ENCODE measurements around the gene ALOXE3.
"Not testable (repeated sequence)": the region's sequence is repeated elsewhere in the genome, so short reads cannot be mapped to it uniquely, and the experiment has no call there.

The ALOXE3 gene

DNA sequence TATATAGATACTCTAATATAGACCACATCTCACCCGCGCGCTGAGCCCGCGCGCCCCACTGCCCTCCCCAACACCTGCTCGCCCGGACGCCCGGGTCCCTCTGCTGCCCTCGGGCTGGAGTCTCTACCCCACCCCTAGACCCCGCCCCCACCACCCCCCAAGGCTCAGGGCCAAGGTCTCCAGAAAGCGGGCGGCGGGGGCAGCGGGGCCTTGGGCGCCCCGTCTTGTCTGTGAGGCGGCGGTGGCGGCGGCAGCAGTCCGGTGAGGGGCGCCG, 3.0 kb upstream of the ALOXE3 start:
- DNase-seq, result no peak

DNA sequence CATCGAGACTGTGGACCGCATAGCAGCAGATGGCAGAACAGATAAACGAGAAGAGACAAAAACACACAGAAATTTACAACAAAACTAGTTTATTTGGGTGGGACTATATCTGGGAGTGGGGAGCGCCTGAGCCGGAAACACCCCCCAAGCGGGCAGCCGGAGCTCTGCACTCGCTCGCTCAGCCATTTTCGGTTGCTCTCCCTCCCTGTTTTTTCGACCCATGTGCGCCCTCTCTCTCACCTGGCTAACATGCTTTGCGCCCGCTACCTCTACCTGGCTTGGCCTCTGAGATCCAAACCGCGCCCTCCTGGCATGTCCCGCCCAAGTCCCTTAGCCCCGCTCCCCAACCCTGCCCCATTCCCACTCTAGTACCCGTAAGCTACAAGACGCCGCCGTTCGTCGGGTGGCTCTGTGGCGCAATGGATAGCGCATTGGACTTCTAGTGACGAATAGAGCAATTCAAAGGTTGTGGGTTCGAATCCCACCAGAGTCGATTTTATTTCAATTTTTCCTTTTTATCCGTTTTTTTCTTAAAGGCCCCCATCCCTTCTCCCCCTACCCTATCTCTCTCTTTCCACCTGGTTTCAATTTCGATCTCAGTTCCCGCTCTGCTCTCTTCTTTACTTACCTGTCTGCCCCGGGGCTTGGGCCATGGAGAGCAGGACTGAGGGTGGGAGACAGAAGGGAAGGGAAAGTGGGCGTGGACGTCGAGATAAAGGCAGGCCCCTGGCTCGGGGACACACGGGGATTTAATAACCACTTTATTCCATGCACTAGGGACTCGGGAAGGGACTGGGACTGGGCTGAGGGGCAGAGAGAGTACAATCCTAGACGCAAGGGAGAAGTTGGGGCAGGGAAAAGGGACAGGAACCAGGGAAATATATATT, 2.4 kb upstream of the ALOXE3 start:
- DNase-seq, result no peak

DNA sequence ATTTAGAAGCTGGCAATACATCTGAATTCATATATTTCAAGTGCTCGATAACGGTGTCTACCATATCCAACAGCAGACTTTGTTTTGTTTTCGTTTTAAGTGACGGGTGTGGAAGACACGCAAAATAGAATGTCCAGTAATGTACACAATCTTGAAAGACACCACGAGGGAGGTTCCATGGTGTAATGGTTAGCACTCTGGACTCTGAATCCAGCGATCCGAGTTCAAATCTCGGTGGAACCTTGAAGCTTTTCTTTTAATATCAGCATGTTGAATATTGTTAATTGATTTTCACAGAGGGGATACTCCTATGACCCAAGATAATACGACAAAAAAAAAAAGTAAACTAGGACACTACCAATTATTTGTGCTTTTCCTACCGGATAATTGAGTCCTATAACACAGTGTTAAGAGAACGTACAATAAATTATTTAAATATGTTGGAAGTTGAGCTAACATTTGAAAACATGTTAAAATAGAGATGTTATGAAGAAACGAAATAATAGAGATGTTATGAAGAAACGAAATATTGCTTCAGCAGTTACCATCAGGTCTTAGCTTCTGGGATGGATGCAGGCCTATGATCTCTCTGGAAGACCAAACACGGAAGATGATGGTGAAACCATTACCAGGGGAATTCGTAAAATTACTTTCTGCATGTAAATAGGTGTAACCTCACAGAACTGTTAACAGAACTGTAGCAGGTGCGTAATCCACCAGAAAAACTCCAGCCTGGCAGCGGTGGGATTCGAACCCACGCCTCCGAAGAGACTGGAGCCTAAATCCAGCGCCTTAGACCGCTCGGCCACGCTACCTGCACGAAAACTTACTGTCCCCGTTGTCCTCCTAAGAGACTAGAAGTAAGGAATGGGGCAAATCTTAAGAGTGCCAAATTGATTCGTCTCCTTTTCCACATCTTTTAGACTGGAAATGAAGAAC, 1.5 kb upstream of the ALOXE3 start:
- no peak for DNase-seq

DNA sequence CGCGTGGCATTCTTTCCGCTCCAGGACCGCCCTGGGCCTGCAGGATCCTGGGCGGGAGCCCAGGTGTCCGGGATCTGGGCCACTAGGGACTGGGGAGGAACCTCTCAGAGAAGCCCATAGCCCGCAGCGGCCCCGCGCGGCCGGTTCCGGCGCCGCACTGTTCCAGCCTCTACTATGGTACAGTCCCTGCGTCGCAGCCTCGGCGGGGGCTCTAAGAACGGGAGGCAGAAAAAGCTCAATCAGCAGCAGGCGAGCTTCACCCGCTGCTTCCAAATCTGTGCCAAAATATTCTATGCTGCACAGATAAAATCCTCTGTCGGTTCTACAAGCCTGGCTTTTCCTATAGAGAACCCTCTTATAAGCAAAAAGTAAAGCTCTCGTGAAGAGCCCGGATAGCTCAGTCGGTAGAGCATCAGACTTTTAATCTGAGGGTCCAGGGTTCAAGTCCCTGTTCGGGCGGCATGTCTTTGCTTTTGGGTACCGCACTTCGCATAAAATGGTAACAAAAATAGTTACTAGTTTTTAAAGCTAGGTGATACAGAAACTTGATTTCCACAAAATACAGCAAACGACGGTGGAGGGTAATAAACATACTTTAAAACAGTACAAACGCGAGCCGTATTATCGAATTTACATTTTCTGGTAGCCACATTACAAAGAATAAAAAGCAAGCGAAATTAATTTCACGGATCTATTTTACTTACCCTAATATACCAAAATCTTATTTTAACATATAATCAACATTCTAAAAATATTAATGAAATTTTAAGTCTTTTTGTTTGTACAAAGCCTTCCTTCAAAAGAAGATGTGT, 661 bp upstream of the ALOXE3 start:
- no peak for DNase-seq

DNA sequence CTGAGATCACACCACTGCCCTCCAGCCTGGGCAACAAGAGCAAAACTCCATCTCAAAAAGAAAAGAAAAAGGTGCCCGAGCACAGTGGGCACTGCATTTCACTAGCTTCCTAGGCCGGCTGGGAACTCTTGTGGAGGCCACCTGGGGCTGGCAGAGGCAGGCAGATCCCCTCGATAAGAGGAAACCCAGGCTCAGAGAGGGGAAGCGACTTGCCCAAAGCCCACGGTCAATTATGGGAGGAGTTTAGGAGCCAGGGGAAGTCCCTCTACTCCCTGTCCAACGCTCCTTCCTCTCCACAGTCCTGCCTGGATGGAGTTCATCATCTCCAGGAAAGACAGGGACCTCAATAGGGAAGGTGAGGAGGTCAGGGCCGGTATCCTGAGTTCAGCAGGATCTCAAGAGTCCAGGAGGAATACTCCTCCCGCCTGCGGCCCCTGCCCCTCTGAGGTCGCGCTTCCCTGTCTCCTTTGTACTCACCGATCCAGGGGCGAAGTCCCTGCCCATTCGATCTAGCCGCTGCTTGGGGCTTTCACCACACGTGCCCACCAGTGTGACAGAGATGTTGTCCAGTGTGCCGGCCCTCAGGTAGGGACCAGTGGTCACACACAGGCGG, 841 bp downstream of the ALOXE3 start:
- no peak for DNase-seq

DNA sequence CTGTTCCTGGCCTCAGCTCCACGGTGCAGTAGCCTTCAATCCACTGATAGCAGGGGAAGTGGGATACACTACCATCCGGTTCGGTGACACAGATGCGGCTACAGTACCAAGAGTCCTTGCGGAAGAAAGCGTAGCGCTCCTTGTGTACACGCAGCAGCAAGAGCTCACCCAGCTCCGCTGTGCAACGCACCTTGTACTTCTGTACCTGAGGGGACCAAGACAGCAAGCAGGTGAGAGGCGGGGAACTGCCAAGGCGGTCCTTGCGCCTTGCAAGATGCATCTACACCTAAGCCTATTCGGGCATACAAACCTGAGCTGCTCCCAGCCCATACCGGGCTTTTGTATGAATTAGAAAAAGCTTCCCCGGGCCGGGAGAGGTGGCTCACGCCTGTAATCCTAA, 1.5 kb downstream of the ALOXE3 start:
- DNase-seq, result no peak

DNA sequence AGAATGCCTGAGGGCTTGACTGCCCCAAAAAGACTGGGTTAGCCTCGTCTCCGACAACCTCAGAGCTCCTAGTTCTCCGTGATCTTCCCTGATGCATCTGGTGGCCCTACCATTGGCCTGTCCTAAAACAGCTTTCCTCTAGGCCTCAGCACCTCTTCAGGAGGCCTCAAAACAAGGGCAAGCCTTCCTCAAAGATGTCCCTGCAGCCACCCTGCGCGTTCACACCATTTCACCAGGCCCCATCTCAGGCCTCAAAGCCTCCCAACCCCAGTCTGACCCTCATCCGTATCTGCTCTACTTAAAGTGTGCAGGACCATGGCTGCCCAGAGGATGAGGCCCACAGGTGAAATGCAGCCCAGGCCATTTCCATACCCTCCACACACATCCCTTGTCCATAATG, 7.4 kb downstream of the ALOXE3 start:
- no peak for DNase-seq

DNA sequence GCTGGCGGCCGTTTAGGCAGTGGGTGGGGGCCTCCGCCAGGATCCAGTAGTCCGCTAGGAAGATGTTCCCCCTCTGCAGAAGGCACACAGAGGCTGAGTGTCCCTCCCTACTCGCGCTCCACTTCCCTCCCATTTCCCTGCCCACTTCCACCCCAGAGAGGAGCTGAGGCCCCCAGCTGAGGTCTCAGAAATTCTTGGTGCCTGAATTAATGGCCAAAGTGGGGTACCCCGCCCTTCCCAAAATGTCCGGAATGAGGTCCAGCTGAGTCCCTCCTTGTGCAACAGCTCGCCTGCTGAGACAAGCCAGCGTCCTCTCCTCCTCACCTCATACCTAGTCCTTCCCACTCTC, 7.9 kb downstream of the ALOXE3 start:
- no peak for DNase-seq

DNA sequence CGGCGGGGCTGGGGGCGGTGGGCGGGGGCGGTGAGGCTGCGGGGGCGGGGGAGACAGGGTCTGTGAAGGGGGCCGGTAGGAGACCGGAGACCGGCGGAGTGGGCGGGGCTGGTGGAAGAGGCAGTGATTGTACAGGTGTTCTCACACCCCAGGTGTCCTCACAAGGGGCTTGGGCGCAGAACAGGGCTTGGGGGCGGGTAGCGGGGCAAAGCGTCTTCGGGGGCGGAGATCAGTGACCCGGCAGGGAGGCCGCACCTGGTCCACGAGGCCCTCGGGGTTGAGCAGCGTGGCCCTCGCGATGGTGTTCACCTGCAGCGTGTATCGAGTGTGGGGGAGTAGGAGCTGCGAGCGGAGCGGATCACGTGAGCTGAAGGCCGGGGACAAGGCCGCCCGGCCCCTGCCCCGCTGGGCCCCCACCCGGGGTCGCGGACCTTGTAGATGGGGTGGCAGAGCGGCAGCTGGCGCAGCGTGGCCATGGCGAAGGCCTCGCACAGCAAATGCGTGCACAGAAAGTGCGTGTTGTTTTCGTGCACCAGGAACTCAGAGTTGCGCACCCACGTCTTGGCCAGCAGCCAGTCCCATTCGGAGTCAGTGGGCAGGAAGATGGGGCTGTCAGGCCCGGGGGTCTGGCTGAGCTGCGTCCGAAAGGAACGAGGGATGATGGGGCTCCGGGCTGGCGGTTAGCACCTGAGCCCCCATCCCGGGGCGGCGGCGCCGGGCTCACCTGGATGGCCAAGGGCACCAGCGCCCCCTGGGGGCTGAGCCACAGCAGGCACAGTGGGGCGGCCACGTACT, 8.5 kb downstream of the ALOXE3 start:
- no peak for DNase-seq

DNA sequence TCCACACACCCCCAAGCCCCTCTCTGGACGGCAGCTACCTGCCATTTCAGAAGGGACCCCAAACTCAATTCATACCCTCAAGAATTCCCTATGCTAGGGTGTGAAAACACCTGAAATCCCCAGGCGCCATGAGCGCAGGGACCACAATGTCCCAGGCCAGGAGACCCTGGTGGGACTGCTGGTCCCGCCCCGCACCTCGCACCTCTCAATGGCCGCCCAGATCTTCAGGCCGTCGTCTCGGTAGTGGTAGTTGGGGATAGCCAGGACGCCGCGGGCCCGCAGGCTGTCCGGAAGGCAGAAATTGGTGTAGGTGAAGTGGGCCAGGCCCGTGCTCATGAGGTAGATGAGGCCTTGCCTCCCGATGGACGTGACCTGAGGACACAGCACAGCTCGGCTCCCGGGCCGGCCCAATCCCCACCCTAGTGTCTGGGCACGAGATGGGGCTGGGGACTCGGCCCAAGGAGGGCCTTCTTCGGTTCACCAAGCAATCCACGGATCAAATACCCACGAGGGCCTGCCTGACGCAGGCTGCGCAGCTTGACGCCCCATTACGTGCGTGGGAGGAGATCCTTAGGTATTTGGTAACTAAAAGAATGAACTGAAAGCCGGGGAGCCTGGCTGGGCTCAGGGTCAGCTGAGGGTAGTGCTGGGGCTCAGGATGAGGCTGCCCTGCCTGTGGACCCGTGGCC, 9.2 kb downstream of the ALOXE3 start:
- no peak for DNase-seq

DNA sequence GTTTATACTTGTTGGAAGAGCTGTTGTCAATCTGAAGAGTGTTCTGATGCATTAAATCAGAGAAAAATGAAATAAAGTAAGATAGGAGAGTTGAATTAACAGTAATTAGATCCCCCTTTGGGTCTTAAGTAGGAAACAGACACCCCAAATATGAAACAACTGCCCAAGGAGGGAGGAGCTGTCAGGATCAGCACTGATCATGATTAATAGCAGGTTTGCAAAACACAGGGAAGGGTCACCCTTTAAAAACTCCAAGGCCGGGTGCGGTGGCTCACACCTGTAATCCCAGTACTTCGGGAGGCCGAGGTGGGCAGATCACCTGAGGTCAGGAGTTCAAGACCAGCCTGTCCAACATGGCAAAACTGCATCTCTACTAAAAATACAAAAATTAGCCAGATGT, 11.3 kb downstream of the ALOXE3 start:
- DNase-seq, result not testable (repeated sequence)

DNA sequence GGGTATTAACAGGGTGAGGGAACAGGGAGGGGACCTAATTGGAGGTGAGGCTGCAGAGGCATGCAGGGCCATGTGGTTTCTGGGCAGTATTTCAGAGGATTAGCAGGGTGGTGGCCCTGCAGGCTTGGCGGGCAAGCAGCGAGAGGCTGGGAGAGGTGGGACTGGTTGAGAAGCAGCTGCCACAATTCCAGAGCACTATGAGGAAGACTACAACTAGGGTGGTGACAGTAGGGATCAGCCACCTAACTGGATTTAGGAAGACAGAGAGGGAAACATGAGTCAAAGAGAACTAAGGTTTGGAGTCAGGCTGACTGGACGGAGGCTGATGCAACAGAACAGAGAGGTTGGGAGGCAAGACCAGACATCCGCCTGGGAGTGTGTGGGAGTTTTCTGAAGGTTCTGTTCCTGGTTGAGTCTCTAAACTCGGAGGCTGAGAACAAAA, 12.3 kb downstream of the ALOXE3 start:
- DNase-seq, result no peak

DNA sequence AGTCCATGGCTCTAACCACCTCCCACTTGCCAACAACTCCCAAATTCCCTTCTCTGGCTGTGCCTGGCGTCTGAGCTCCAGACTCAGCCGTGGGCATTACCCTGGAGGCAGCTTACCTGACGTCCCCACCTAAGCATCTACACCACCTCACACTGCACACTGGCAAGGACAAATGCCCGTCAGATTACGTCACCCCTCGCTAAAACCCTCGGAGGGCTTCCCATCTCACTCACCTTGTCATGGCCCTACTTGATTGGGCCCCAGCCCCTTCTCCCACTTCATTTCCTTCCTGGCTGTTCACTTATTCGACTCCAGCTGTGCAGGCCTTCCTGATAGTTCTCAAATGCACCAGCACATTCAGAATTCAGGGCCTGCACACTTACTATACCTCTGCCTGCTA, 13.4 kb downstream of the ALOXE3 start:
- no peak for DNase-seq

DNA sequence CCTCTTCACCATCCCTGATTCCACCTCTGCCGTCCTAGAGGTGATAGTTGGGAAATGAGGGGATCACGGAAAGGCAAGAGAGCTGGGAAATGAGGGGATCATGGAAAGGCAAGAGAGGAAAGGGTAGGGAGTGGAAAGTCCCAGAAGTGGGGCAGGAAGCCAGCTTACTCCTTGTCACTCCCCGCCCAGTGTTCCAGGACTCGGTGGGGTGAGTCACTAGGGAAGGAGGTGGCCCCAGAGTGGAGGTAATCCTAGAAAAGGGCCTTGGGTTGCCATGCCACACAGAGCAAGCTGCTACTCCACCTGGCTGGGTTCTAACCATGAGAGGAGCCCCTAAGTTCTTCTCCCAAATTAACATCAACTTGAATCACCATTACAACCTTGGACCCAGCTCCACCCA, 14.8 kb downstream of the ALOXE3 start:
- DNase-seq, result no peak

DNA sequence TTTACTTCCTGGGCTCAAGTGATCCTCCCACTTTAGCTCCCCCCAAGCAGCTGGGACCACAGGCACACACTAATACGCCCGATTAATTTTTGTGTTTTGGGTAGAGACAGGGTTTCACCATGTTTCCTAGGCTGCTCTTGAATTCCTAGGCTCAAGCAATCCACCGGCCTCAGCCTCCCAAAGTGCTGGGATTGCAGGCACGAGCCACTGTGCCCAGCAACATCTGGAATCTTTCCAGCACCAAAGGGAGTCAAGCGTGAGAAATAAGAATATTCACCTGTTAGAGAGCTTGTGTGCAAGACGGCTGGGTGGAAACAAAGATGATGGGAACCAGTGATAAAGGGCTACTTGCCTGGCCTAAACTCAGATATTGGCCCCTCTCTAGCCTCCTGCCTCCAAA, 16.6 kb downstream of the ALOXE3 start:
- DNase-seq, result no peak

DNA sequence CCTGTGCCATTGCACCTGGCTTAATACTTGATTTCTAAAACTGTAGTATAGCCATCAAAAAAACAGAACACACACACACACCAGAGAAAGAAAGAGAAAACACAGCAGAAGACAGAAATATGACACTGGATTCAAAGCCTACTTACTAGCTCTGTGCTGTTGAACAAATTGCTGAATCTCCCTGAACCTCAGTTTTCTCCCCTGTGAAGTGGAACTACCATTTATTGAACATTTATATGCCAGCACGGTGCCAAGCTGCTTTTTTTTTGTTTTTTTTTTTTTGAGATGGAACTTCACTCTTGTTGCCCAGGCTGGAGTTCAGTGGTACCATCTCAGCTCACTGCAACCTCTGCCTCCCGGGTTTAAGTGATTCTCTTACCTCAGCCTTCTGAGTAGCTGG, 17.6 kb downstream of the ALOXE3 start:
- DNase-seq, result no peak

DNA sequence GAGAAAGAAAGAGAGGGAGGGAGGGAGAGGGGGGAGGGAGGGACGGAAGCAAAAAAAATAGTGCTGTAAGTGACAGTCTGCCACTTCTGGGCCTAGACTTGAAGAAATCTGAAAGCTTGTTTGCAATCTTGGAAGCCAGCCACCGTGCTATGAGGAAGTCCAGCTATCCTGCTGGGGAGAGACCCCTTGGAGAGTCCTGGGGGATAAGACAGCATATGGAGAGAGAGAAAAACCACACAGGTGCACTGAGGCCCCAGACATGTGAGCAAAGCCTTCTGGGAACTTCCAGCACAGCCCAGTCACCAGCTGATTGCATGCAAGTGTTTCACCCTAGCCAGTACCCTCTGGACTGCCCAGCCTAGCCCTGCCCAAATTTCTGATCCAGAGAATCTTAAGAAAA, 18.2 kb downstream of the ALOXE3 start:
- DNase-seq, result no peak

DNA sequence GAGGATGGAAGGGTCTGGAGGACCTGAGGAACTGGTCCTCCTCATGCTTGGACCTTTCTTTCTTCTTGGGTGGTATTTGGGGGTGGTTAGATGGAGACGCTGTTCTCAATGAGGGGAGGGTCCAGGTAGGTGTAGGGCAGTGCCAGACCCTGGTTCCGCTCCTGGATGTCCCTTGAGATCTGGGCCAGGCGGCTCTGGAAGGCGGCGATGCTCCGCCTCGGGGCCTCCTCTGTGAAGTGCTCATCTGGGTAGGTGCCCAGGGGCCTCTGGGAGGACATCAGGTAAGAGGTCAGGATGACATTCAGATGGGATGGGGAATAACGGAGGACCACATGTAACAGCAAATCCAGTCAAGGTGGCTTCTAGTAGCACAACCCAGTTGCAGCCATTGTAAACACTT, 21.8 kb downstream of the ALOXE3 start:
- DNase-seq, result no peak

DNA sequence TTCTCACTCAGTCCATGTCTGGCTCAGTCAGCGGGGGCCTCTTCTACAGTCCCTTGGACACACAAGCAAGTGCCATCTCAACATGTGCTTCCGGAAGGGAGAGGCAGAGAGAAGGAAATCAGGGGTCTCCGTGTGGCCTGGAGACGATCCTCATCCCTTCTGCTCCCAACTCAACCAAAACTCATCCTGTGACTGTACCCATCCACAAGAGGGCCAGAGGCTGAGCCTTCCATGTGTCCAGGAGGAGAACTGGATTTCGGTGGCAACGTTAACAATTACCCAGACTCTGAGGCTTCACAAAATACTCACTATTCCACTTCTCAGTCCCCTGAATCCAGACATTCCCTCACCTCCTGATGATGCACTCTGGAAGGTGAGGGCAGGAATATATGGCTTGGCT, 23.0 kb downstream of the ALOXE3 start:
- no peak for DNase-seq

DNA sequence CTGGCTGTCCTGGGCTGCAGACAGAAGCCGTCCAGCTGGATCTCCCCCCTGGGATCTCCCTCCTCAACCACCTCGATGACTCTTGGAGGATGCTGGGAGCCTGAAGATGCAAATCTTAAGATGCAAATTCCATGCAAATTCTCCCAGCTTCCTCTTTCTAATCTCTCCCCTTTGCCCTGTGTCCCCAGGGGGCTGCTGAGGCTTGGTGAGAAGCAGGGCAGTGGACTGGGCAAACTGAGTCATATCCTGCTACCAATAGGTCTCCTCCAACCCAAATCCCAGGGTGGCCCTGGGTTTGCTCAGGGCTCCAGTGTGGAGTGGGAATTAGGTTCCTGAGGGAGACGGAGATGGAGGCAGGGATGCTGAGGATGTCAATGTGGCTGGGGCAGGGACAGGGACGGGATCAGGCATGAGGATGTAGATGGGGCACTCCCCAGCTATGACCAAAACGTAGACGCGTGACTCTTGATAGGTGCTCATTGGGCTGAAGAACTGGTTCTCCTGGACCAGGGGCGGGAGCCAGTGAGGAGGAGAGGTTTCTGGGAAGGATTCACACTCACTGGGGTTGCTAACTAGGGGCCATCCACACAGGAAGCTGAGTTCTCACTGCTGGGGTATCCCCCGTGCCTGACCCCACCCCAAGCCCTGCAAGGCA, 27.2 kb downstream of the ALOXE3 start:
- no peak for DNase-seq

DNA sequence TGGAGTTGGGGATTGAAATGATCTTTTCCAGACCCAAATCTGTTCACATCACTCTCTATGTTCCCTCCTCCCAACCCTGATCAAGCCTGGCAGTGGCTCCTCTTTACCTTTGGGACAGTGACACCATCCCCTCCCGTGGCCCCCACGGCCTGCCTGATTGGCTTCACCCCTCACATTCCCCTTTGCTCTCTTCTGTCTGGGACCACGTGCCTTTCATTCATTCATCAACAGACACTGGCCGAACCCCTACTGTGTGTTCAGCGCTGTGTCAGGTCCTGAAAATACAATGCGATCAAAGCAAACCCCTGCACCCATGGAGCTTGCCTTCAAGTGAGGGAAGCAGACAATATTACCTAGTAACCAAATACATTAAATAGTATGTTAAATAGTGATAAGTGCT, 28.6 kb downstream of the ALOXE3 start:
- DNase-seq, result no peak

All from cortex of kidney (tissue), 1 donor.